HPDE6-E6E7 (cell line): Measurements from ENCODE around the gene MACROD1.

Source experiments
- DNase-seq: peaks from one replicate; pipeline ENCODE4 v3.0.0; 2011; ENCODE audit warnings: missing footprints; ENCODE audit errors: extremely low spot score

The MACROD1 gene

DNA sequence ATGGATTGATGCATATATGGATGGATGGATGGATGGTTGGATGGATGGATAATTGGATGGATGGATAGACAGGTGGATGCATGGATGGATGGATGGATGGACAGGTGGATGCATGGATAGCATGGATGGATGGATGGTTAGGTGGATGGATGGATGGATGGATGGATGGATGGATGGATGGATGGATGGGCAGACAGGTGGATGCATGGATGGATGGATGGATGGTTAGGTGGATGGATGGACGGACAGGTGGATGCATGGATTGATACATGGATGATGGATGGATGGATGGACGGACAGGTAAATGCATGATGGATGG is 52.5 kb downstream of the MACROD1 start:
- no peak for DNase-seq

DNA sequence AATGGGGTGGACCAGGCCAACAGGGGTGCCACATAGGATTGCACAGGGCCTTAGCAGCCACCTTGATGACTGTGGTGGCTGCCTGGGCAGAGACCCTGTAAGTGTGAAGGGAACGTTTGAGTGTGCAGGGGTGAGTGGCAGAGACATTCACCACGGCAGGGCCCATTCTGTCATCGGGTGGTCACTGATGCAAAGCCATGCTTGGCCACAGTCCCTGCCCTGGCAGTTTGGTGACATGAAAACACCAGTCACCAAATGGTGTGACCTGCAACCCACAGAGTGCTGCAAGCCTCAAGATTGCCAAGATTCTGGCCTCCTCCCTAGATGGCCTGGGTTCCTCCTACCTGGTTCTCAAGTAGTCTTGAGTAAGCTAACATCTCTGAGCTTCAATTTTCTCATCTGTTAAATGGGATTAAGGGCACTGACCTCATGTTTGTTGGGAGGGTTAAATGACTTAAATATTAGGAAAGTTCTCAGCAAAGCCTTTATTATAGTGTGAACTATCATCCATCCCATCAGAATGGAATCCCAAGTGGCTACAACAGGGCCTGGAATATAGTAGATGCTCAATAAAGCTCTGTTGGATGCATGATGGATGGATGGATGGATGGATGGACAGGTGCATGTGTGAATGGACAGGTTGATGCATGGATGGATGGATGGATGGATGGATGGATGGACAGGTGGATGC is 53.0 kb downstream of the MACROD1 start:
- no peak for DNase-seq

DNA sequence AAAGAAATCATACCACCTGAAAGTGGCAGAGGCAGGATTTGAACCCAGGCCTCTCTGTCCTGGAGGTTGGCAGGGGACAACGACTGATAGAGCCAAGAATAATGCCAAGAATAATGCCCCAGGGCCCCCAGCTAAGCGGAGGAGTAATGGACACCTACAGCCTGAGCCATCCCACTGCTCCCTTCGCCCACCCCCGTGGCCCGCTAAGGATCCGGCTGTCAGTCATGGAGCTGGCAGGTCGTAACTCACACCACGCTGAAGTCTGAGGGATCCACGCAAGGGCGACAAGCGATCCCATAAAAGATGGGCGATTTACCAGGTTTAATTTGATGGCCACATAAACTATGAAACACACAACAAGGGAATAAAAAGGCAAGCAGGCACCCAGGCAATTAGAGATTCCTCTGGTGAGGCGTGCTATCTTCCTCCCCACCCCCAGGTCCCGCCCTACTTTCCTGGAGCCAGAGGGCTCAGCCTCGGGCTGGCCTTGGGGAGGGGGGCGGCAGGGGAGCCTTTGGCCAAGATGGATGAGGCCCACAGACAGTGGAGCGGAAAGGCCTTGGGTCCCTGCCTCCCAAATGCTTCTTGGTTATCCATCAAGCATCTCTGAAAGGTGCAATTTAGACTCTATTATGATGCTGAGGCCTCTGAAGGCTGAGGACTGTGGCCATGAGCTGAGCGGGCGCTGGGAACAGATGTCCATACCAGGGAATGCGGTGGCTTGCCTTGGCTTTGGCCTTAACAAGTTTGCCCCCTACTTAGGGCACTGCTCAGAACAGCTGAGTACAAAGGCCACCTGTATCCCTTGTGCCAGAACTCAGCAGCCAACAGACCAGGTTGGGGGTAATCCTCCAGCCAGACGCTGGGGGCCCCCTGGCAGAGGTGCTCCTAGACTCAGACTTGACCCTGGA is 55.2 kb downstream of the MACROD1 start:
- no peak for DNase-seq

DNA sequence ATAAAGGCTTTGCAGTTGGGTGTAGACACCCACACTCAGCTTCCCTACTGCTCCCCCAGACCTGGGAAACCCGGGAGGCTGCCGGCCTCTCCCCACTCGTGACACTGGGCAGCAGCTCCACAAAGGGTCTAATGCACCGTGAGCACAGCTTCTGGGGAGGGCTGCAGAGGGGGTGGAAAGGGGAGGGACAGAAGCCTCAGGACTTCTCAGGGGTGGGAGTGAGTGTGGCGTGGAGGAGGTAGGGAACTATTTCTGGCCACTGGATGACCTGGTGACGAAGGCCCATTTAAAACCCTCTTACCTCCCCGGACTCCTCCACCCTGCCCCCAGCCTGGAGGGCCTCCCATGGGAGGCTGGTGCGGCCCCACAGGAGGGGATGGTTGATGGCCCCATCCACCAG is 56.6 kb downstream of the MACROD1 start:
- no peak for DNase-seq

DNA sequence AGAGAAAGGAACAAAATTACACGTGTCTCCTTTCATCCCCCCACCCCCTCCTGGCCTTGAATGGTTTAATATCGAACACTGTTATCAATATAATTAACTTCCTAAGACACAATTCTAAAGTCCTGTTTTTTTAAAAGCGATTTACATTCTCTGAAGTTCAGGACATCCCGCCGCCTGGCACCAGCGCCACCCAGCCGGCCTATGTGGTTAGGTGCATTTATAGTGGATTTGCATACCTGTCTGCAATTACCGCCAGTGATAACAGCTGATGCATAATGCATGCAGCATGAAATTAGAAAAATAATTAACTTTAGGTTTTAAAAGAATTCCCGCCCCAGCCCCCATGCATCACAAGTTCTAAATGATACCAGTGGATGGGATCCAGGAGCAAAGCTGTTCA is 58.6 kb downstream of the MACROD1 start:
- DNase-seq = no peak

DNA sequence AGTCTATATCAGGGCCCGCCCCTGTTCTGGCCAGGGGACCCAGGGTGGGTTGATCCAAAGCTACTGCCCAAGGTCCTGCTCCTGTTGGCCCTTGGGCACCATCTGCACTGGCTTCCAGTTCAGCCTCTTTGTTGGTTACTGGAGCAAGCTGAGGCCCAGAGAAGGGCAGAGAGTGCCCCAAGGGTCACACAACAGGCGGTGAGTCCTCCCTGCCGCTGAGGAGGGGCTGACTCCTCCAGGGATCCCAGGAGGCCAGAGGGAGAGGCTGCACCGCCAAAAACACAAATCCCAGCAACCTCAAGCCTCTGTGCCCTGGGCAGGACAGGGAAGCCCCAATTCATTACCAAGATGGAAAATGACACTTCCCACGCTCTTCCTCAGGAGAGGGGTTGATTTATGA is 61.3 kb downstream of the MACROD1 start:
- DNase-seq = no peak

DNA sequence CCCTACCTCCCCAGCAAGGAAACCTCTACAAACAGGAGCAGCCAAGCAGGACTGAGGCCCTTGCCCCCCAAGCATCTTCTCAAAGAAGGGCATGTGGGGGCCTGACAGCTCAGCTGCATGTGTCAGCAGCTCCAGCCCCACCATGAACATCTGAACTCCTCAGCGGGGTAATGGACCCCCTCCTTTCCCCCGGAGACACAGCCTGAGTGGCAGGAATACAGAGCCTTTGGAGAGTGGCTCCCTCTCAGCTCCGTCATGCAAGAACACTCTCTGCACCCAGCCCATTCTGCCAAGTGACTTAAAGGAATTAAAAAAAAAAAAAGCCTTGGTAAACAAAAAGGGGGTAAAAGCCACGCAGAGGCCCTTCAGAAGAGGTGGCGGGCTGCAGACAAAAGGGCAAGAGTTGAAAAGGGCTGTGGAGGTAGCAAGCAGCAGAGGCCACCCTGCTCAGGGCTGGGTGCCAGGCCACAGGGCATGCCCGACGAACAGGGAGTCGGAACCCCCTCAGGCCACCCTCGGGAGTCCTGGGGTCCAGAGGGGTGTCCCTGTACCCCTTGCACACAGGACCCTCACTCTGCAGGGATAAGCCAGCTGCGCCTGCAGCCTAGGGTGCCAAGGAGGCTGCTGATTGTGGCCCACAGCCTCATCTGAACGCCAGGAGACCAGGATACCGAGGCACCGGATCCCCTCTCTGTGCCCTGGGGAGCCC is 62.5 kb downstream of the MACROD1 start:
- no peak for DNase-seq

DNA sequence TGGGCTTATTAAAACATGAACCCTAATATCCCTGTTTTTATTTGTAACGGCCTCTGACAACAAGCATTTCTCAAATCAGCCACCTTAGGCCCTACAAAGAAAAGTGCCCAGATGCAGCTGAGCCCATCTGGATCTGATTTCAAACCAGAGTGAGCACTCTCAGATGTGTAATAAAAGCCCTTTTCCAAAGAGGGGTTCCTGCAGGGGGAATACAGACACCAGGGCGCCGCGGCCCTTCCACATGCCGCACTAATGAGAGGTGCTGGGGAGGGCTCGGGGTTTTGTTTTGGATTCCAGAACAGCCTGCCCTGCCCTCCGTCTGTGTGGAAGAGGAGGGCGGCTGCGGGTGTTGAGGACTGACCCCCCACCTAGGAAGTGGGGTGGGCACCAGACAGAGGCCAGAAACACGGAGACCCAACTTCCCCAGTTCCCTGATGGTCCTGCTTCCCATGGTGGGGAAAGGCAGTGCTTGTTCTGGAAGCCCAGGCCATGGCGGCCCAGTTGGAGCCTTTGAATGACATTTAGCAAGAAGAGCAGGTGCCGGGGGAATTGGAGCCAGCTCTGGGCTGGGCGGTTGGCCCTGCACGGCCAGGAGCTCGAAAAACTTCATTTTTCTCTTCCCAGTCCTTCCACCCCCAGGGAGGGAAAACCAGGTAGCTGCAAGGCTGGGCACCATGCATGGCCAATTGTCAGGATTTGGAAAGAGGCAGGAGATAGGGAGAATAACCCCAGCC is 63.7 kb downstream of the MACROD1 start:
- DNase-seq = no peak

DNA sequence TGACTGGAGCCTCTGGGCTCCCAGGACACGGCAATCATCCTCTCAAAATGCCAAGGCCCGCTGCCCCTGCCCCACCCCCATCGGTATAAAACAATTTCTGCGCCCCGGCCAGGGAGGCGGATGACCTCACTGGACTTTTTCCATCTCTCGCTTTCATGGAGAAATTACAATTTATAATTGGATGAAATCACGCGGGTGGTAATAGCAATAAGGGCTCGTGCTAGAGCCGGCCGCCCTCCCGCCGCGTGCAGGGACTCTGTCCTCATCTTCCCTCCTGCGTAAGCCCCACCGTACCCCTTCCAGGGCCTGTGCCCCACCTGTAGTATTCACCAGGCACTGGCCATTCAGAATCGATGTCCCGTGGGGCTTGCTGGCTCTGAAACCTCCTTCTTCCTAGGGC is 64.5 kb downstream of the MACROD1 start:
- no peak for DNase-seq

DNA sequence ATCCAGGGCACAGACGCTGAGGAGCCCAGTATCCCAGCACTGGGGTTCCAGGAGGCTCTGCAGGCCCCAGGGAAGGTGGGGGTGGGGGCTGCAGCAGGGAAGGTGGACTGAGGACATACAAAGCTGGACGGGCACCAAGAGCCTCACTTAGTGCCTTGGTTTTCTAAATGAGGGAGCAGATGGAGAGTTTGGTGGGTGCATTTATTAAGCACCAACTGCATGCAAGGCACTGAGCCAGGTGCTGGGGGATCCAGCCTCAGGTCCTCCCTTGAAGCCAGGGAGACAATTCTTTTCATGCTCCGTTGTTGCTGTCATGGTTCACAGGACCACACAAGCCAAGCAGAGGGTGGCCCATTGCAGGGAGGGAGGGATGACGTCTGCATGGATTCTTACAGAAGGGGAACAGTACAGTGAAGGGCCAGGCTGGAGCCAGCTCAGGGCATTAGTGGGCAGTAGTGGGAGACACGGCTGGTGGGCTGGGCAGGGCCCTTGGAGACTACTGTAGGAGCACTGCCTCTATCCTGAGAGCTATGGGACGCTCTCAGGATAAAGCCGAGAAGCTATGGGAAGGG is 65.0 kb downstream of the MACROD1 start:
- no peak for DNase-seq

DNA sequence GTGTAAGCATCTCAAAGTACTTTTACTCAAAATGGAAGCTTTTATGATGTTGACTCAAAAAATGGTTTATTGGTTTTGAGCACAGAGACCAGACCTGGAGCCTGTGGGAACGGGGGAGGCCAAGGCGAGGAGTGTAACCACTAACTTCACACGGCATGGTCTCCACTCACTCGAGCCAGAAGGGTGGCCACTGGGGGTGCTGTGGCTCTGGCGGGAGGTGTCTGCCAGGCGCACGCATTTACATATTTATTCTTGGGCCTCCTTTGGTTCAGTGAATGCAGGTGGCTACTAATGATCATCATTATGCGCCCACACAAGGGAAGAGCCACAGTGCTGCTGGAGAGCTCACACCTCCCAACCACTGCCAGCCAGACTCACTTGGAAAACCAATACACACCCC is 65.6 kb downstream of the MACROD1 start:
- DNase-seq = no peak

DNA sequence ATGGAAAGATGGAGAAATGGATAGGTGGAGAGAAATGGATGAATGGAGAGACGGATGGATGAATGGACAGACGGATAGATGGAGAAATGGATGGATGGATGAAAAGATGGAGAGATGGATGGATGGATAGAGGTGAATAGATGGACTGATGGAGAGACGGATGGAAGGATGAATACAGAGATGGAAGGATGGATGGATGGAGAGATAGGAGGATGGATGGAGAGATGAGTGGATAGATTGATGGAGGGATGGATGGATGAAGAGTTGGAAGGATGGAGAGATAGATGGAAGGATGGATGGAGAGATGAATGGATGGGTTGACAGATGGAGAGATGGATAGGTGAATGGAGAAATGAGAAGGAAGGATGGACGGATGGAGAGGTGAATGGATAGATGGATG is 66.5 kb downstream of the MACROD1 start:
- DNase-seq = no peak

DNA sequence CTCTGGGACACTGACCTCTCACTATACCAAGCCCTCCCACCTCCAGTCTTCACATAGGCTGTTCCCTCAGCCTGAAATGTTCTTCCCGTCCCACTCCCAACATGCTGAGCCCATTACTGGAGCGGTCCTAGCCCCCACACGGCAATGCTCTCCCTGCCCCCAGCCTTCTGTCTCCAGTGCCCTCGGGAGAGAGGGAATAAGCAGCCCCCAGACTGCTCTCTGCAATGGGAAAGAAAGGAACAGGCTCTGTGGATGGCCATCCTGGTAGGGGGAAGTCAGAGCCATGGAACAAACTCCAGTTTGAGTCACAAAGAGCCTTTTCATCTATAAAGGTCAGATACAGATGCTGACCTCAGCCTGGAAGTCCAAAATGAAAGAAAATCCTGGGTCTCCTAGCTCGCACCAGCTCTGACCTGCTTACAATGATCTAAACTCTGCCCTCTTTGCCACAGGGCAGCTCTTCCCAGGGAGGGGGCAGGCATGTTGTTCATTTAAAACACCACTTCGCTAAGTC is 67.5 kb downstream of the MACROD1 start:
- DNase-seq = no peak

DNA sequence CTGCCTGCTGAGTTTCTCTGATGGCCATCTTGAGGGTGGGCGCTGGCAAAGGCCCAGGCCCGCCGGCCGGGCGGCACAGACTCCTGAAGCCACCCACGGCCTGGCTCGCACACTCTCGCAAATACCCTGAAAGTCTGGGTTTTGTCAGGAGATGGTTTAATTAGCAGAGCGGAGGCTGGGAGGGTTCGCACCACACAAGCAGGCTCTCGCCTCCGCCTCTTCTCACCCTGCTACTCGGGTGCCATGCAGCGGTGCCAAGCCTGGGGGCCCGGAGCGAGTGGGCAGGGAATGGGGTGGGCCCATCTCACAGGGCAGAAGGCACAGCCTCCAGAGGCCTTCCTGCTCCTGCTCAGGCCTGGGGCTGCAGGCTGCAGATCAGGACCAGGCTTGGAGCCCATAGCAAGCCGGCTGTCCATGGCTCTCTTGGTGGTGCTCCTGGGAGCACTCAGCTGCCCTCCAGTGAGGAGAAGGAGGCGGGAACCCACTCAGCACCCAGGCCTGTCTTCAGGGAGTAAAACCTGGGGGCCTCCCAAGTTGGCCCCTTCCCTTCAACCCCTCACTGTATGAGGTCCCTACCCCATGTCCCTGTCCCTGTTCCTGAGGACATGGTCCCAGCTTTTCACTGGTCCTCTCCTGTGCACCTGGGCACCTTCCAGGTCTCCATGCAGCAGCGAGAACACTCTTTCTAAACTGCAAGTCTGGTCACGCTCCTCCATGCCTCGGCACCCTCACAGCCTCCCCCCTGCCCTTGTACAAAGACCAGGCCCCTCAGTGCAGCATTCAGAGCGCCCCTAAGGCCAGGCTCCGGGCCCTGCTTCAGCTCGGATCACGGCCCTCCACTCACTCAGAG is 68.2 kb downstream of the MACROD1 start:
- no peak for DNase-seq

DNA sequence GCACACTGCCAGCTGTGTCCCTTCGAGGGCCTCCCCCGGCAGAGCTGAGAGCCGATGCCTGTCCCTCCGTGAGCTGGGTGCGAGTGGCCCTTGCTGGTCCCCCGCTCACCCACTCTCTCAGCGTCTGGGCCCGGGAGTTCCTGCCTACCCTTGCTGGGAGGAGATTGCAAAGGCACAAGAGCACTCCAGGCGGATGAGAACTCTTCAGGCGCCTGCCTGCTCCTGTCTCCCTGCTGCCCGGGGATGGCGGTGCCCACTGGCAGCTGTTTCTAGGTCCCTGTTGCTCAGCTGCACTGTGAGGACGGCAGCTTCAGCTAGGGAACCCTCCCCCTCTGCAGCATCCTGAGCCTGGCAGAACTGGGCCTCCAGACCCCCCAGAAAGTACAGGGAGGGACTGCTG is 69.1 kb downstream of the MACROD1 start:
- DNase-seq = no peak

DNA sequence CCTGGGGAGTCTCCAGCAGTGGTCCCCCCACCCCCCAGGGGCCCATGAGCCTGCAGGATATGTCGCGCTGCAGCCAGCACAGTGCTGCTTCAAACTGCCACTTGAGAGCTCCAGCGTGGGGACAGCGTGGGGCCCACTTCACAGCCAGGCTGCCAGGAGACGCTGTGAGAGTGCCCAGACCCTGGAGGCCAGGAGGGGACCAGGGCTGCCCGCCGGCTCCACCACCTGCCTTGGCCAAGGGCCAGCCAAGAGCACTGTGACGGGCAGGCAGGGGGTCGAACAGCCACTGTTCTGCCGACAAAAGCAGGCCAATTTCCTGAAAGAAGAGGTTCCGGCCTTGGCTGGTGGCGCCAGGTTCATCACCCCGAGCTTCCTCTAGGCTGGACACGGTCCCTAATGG is 70.0 kb downstream of the MACROD1 start:
- no peak for DNase-seq

DNA sequence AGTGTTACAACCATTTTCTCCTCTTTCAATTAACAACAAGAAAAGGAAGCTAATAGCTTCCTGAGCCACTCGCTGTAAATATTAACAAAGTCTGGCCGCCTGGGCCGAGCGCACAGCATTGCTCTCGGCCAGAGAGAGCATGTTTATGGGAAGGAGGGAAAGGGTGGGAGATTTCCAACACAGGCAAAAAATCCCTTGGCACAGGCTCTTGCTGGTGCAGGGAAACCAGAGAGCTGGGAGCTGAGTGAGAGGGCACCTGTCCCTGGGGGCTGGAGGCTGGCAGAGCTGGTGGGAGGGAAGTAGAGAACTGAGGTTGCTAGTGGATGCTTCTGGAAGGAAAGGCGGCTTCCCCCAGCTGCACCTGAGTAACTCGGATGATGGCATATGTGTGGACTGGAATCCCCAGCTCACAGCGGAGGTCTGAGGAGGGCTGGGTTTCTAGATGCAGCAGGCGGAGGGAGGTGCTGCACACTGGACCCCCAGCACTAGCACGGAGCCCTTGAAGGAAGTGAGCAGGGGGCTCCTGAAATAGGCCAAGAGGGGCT is 70.6 kb downstream of the MACROD1 start:
- no peak for DNase-seq

DNA sequence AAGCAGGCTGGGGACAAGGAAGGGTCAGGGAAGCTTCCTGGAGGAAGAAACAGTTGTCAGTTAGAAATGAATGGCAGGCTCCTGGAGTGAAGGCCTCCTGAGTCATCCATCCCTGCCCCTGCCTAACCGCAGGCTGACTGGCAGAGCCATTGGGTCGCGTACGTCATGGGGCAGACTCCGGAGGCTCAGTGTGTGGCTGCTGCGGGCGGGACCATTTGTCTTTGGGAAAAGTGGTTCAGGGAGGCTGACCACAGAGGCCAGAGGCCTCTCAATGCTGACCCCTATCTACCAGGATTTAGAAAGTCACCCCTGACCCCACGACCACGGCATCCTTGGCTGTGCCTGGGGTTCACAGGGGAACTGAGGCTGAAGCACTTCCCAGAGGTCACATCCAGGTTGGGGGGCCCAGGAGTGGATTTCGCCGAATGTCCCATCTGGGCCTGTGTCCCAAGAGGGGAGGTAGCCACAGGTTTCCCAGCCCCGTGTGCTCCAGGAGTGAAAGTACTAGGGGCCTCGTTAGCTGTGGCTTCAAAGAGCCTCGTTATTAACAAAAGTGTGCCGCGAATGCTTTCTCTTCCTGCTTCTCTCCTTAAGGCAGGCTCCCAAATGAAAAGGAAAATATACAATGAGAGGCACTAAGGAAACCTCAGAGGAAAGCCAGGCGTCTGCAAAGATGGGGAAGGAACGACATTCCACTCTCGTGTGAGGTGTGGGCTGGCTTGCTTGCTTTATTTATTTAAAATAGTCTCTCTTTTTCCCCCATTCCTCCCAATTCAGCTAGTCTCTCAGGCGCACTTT is 71.3 kb downstream of the MACROD1 start:
- DNase-seq = peak; percentile 99

DNA sequence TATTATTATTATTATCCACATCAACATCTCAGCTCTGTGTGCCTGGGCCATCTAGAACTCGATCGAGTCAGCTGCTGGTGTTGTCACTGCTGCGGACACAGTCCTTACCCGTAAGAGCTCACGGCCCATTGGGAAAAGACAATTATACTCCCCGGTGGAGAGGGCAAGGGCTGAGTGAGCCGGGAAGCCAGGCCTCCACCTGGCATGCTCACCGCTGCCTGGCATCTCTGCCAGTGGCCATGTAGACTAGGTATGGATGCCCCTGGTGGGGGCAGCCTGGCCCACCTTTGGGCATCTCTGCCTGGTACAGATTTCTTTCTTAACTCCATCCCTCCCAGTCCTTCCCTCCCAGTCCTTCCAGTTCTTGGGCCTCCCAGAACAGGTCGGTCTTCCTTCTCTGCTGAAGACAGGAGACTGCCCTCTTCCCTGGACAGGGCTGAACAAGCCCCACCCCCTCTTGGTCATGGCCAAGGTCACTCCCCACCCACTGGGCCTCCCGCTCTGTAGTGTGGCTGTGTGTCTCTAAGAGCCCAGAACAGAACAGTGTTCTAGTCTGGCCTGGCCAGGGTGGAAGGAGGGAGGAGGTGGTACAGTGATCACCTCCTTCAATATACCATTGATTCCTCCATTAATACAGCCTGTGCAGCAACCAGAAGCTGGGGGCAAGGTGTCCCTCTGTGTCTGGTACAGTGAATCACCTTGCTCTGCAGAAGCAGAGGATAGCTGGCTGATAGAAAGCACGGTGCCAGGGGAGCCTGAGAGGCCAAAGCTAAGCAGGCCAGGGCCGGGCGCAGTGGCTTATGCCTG is 72.5 kb downstream of the MACROD1 start:
- DNase-seq = no peak
